Fibroblast of pulmonary artery (primary cell): ENCODE results near the gene POLD4.

Source experiments
- DNase-seq: peaks from one replicate; pipeline ENCODE4 v3.0.0-alpha.2; 2010; ENCODE audit warnings: low read depth
- H3K4me3 ChIP-seq: replicated peaks from 2 replicates; pipeline ENCODE4 v1.5.1; 2011; ENCODE audit warnings: low read depth, mild to moderate bottlenecking, control low read depth, low read length, moderate library complexity
- CTCF ChIP-seq: IDR thresholded peaks from 2 replicates; pipeline ENCODE4 v1.5.1; 2011; ENCODE audit warnings: mild to moderate bottlenecking, control low read depth, low read length, inconsistent platforms; ENCODE audit errors: missing control alignments

Gene POLD4

GRCh38 chr11:67376873-67377808 lies 23.8 kb upstream of the POLD4 start:
- no peak overlapping the region for H3K4me3 ChIP-seq
- DNase-seq = no peak
- TF ChIP-seq CTCF = no peak

- no peak for TF ChIP-seq CTCF
- no peak overlapping the region for H3K4me3 ChIP-seq
- no peak for DNase-seq
These were observed 22.9 kb upstream of the POLD4 start for GRCh38 chr11:67376063-67376820.

GRCh38 chr11:67375320-67376055 lies 22.1 kb upstream of the POLD4 start:
- TF ChIP-seq CTCF = no peak
- no peak for DNase-seq
- H3K4me3 ChIP-seq = no peak overlapping the region

GRCh38 chr11:67374571-67375281 lies 21.4 kb upstream of the POLD4 start:
- no peak for TF ChIP-seq CTCF
- H3K4me3 ChIP-seq = peak overlapping the region; percentile 64
- no peak for DNase-seq

- peak; percentile 28 for TF ChIP-seq CTCF
- H3K4me3 ChIP-seq = peak overlapping the region; percentile 64
- DNase-seq = peak; percentile 95
These were observed 20.6 kb upstream of the POLD4 start for GRCh38 chr11:67373648-67374570.
